Tibial nerve (tissue), 4 donors: ENCODE results near the gene SRPX2. TPM values are rescaled to one million over a fixed set of nuclear protein-coding genes. Genes with fewer than 3 reads are reported as not detected.
"Not testable (repeated sequence)": the region's sequence is repeated elsewhere in the genome, so short reads cannot be mapped to it uniquely, and the experiment has no call there.

Source experiments
- DNase-seq, 2 donors: peaks; one replicate each; pipeline ENCODE4 v3.0.0-alpha.2; 2019; ENCODE audit warnings: low spot score in 2 of 2
- H3K27ac ChIP-seq, 4 donors: fragments of 200-600 bp; sonication (generic) in 3 of 4; one replicate each; pipeline ENCODE4 v1.5.1; 2017 to 2019; ENCODE audit warnings: mild to moderate bottlenecking in 1 of 4
- H3K27me3 ChIP-seq, 2 donors: fragments of 200-600 bp; sonication (generic) in 1 of 2; one replicate each; pipeline versions ENCODE4 v1.5.1 to v1.6.0; 2017 to 2019
- H3K36me3 ChIP-seq, 3 donors: fragments of 200-600 bp; sonication (generic); one replicate each; pipeline ENCODE4 v1.5.1; 2018 to 2019
- H3K4me1 ChIP-seq, 4 donors: fragments of 200-600 bp; sonication (generic) in 3 of 4; one replicate each; pipeline ENCODE4 v1.5.1; 2017 to 2019
- H3K4me3 ChIP-seq, 4 donors: fragments of 200-600 bp; sonication (generic) in 3 of 4; one replicate each; pipeline ENCODE4 v1.5.1; 2017 to 2019; ENCODE audit warnings: mild to moderate bottlenecking in 1 of 4, moderate library complexity in 1 of 4
- H3K9me3 ChIP-seq, 4 donors: fragments of 200-600 bp; sonication (generic) in 3 of 4; one replicate each; pipeline ENCODE4 v1.5.1; 2017 to 2019
- CTCF ChIP-seq, 5 experiments: fragments of 200-600 bp in 3 of 5; fragments of 450-650 bp in 2 of 5; sonication (generic) in 3 of 5; IDR thresholded peaks; one replicate each; pipeline ENCODE4 v1.5.1; 2016 to 2019; ENCODE audit warnings: antibody characterized with exemption in 5 of 5, mild to moderate bottlenecking in 3 of 5, moderate library complexity in 2 of 5
- EP300 ChIP-seq, 2 donors: sonication (generic); formaldehyde crosslinking; IDR thresholded peaks; one replicate each; pipeline ENCODE4 v1.6.1; 2017; ENCODE audit warnings: antibody characterized with exemption in 2 of 2, mild to moderate bottlenecking in 1 of 2
- POLR2A ChIP-seq, 2 donors: fragments of 450-650 bp; IDR thresholded peaks; one replicate each; pipeline ENCODE4 v1.6.1; 2017; ENCODE audit warnings: antibody characterized with exemption in 2 of 2, mild to moderate bottlenecking in 2 of 2, moderate library complexity in 2 of 2
- WGBS, 2 donors: methylation state at CpG; one replicate each; pipeline ENCODE4 v1.1.5; 2018; 5-methylcytosine and 5-hydroxymethylcytosine counted together
- total RNA-seq, 4 donors: library from RNA; depleted of rRNA; stranded (reverse); fragments of >200 nt; gene quantifications; one replicate each; pipeline ENCODE4 v1.1.0, GENCODE V29; 2016

Gene SRPX2
- total RNA-seq, 4 donors from 2014 or later = 50.0 to 91.2 (median 56.7) TPM

- WGBS, 2 donors = 70 to 72% methylated on average over 8 of the region's 8 CpGs
- Histone ChIP-seq H3K27me3 (peaks cover 0 to 13% of the 10 kb centered on the region in 2 donors), H3K4me3 (no peak overlapping the region), H3K4me1 (no peaks in the 10 kb centered on the region), H3K27ac (no peak overlapping the region), H3K36me3 (no peaks in the 10 kb centered on the region), H3K9me3 (no peaks in the 10 kb centered on the region)
- TF ChIP-seq CTCF (IDR thresholded peaks at IDR 0.05) (no peak), POLR2A (IDR thresholded peaks at IDR 0.05) (no peak), EP300 (IDR thresholded peaks at IDR 0.05) (no peak)
- DNase-seq = no peak
Observed at GRCh38 chrX:100717363-100717762, 73.4 kb downstream of the SRPX2 start.

- TF ChIP-seq CTCF (IDR thresholded peaks at IDR 0.05) (no peak), POLR2A (IDR thresholded peaks at IDR 0.05) (no peak), EP300 (IDR thresholded peaks at IDR 0.05) (no peak)
- Histone ChIP-seq H3K36me3 (no peaks in the 10 kb centered on the region), H3K4me1 (no peaks in the 10 kb centered on the region), H3K9me3 (no peaks in the 10 kb centered on the region), H3K27ac (no peak overlapping the region), H3K27me3 (peaks cover 0 to 13% of the 10 kb centered on the region in 2 donors), H3K4me3 (no peak overlapping the region)
- 76 to 91% methylated on average over 2 of the region's 2 CpGs for WGBS, 2 donors
- DNase-seq = no peak
Observed at GRCh38 chrX:100719139-100719538, 75.1 kb downstream of the SRPX2 start.

- H3K27ac ChIP-seq = no peak overlapping the region
- no peak overlapping the region for H3K4me3 ChIP-seq
- DNase-seq = no peak
- H3K4me1 ChIP-seq = no peaks in the 10 kb centered on the region
- H3K9me3 ChIP-seq = no peaks in the 10 kb centered on the region
- TF ChIP-seq POLR2A (IDR thresholded peaks at IDR 0.05) (no peak), CTCF (IDR thresholded peaks at IDR 0.05) (no peak)
- no peaks in the 10 kb centered on the region for H3K36me3 ChIP-seq
- 70 to 71% methylated on average over 2 of the region's 2 CpGs for WGBS, 2 donors
- peaks cover 0 to 13% of the 10 kb centered on the region in 2 donors for H3K27me3 ChIP-seq
Observed at GRCh38 chrX:100720301-100720700, 76.3 kb downstream of the SRPX2 start.

GRCh38 chrX:100721328-100721727 lies 77.3 kb downstream of the SRPX2 start:
- H3K27me3 ChIP-seq = peaks cover 0 to 16% of the 10 kb centered on the region in 2 donors
- DNase-seq = no peak
- H3K9me3 ChIP-seq = no peaks in the 10 kb centered on the region
- no peak overlapping the region for H3K4me3 ChIP-seq
- no peaks in the 10 kb centered on the region for H3K4me1 ChIP-seq
- no peaks in the 10 kb centered on the region for H3K36me3 ChIP-seq
- TF ChIP-seq EP300 (IDR thresholded peaks at IDR 0.05) (no peak), POLR2A (IDR thresholded peaks at IDR 0.05) (no peak), CTCF (IDR thresholded peaks at IDR 0.05) (no peak)
- H3K27ac ChIP-seq = no peak overlapping the region

GRCh38 chrX:100724006-100724405 lies 80.0 kb downstream of the SRPX2 start:
- H3K27ac ChIP-seq, H3K9me3 ChIP-seq, H3K36me3 ChIP-seq, H3K4me3 ChIP-seq, DNase-seq, H3K4me1 ChIP-seq: not testable (repeated sequence)
- WGBS, 2 donors = no CpG with 5 or more reads among the region's 30 CpGs
- peaks cover 0 to 16% of the 10 kb centered on the region in 2 donors for H3K27me3 ChIP-seq

Other genes with a start within 250 kb of the SRPX2 start
- 1 to 10 TPM; 5.5 to 8.8 (median 6.0) TPM for gene PCDH19, start 233.9 kb upstream of the SRPX2 start, total RNA-seq
- 1 to 10 TPM in 1 of 4 donors, not detected in 3; 1.8 TPM for gene TNMD, start 59.3 kb upstream of the SRPX2 start, total RNA-seq
- 10 to 100 TPM; 31.5 to 34.1 (median 32.5) TPM for gene TSPAN6, start 7.4 kb upstream of the SRPX2 start, total RNA-seq
- gene SYTL4, start 87.9 kb downstream of the SRPX2 start, total RNA-seq = 100 to 1,000 TPM in 1 of 4 donors, 10 to 100 TPM in 3; 32.9 to 338 (median 52.6) TPM
- gene CSTF2, start 176.2 kb downstream of the SRPX2 start, total RNA-seq = 10 to 100 TPM in 3 of 4 donors, 1 to 10 TPM in 1; 5.7 to 17.7 (median 14.2) TPM
- gene NOX1, start 230.2 kb downstream of the SRPX2 start, total RNA-seq = not detected